Measurements from ENCODE around the gene TLCD3B. TPM values are rescaled to one million over a fixed set of nuclear protein-coding genes. Genes with fewer than 3 reads are reported as not detected.

TLCD3B gene
- total and polyA plus RNA-seq, 9 of the 15 experiments (the other 6 are each of a cell fraction or from before 2014, with no cell fraction given), result 0.10 to 0.52 (median 0.23) TPM; not detected in 4

DNA sequence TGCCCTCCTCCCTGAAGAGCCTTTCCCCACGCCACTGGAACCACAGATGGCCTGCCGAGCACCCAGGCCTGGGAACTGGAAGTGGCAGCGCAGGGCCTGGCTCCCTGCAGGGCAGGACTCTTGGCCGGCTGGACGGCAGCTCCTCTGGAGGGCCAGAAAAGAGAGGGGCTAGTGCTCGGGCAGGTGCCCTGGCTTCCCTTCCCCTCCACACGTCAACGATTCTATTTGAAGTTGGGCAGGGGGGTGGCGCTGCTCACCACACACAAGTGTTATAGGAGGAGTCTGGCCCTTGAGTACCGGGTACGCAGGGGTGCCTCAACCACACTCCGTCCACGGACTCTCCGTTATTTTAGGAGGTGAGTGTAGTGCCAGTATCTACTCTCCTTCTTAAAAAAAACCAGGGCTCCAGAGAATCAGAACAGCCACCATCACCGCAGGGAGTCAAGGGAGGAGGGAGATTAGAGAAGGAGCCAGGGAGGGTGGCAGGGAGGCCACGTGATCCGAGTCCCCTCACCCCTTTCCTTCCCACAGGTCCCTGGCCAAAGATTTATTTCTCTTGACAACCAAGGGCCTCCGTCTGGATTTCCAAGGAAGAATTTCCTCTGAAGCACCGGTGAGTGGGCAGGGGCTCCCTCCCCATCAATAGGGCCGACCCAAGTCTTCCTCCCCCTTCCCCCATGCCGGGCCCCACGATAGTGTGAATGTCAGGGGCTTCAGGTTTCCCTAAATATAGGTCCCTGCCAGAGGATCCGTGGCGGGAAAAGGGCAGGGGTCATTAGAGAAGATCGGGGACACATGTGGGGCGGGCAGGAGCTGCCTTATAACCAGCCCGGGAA, 33.0 kb upstream of the TLCD3B start (continued):
- TF ChIP-seq, protein P1, sequence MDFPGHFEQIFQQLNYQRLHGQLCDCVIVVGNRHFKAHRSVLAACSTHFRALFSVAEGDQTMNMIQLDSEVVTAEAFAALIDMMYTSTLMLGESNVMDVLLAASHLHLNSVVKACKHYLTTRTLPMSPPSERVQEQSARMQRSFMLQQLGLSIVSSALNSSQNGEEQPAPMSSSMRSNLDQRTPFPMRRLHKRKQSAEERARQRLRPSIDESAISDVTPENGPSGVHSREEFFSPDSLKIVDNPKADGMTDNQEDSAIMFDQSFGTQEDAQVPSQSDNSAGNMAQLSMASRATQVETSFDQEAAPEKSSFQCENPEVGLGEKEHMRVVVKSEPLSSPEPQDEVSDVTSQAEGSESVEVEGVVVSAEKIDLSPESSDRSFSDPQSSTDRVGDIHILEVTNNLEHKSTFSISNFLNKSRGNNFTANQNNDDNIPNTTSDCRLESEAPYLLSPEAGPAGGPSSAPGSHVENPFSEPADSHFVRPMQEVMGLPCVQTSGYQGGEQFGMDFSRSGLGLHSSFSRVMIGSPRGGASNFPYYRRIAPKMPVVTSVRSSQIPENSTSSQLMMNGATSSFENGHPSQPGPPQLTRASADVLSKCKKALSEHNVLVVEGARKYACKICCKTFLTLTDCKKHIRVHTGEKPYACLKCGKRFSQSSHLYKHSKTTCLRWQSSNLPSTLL (IDR thresholded peaks at IDR 0.05), result no peak
- TF ChIP-seq ZSCAN32 (CRISPR knock-in tag; IDR thresholded peaks at IDR 0.05), result no peak
- TF ChIP-seq SETDB1 (IDR thresholded peaks at IDR 0.05; ENCODE audit: low read length), result no peak
- 0 out of 2 replicates have a peak, but pooled peaks have one; percentile 21 for TF ChIP-seq LARP7 (IDR thresholded peaks at IDR 0.05)
- peak; percentile 11 to 18; a peak in 2 of 4 replicates for TF ChIP-seq MAZ (CRISPR knock-in tag; conservative IDR thresholded peaks at IDR 0.05 in 1 of 2, IDR thresholded peaks at IDR 0.05 in 1 of 2)
- peak in 1 of 2 experiments; percentile 53; a peak in 1 of 4 replicates for TF ChIP-seq NONO (IDR thresholded peaks at IDR 0.05; ENCODE audit: low read depth in 2 of 2, low read length in 1 of 2)
- no peak for TF ChIP-seq KDM5B (IDR thresholded peaks at IDR 0.05; ENCODE audit: insufficient replicate concordance, low read depth, low read length)

All from K562 (cell line).